Dedifferentiated amniotic fluid mesenchymal stem cell (primary cell): ENCODE data around the gene ZNF426.
"Not testable (repeated sequence)": the region's sequence is repeated elsewhere in the genome, so short reads cannot be mapped to it uniquely, and the experiment has no call there.

Experiments used
- DNase-seq: peaks from one replicate; pipeline ENCODE4 v3.0.0-alpha.2; 2016; ENCODE audit errors: extremely low spot score

ZNF426 gene

GRCh38 chr19:9538183-9539058, at the start of gene ZNF426:
Gene ZNF426, minus strand, starts transcription at chr19:9538645. Its CDS starts 2,413 bp downstream, at chr19:9536232.
- peak; percentile 94 for DNase-seq

GRCh38 chr19:9586764-9587163, 48.3 kb upstream of the ZNF426 start:
- peak; percentile 57 for DNase-seq

GRCh38 chr19:9584073-9584833, 45.8 kb upstream of the ZNF426 start, which contains the start of gene ZNF121:
Gene ZNF121, minus strand, starts transcription at chr19:9584504. Its CDS starts 16,407 bp downstream, at chr19:9568097.
- DNase-seq, result peak; percentile 83

- not testable (repeated sequence) for DNase-seq
Observed at GRCh38 chr19:9582081-9582725, 43.8 kb upstream of the ZNF426 start.

- no peak for DNase-seq
Observed at GRCh38 chr19:9580728-9581127, 42.3 kb upstream of the ZNF426 start.

- no peak for DNase-seq
Observed at GRCh38 chr19:9570255-9570654, 31.8 kb upstream of the ZNF426 start.

GRCh38 chr19:9566729-9567128, 28.3 kb upstream of the ZNF426 start:
- no peak for DNase-seq

- DNase-seq, result no peak
Observed at GRCh38 chr19:9565900-9566705, 27.7 kb upstream of the ZNF426 start.

GRCh38 chr19:9552536-9553274, 14.3 kb upstream of the ZNF426 start:
- no peak for DNase-seq

GRCh38 chr19:9547870-9548269, 9.4 kb upstream of the ZNF426 start:
- DNase-seq, result no peak

- DNase-seq, result not testable (repeated sequence)
Observed at GRCh38 chr19:9541281-9541680, 2.8 kb upstream of the ZNF426 start.

- not testable (repeated sequence) for DNase-seq
Observed at GRCh38 chr19:9539921-9540320, 1.5 kb upstream of the ZNF426 start.

GRCh38 chr19:9539201-9539600, 756 bp upstream of the ZNF426 start:
- not testable (repeated sequence) for DNase-seq

- no peak for DNase-seq
Observed at GRCh38 chr19:9535934-9536333, 2.5 kb downstream of the ZNF426 start.

GRCh38 chr19:9531933-9532332, 6.5 kb downstream of the ZNF426 start:
- DNase-seq, result no peak

- no peak for DNase-seq
Observed at GRCh38 chr19:9528757-9529336, 9.6 kb downstream of the ZNF426 start.

GRCh38 chr19:9523885-9524474, 14.5 kb downstream of the ZNF426 start:
- no peak for DNase-seq

- no peak for DNase-seq
Observed at GRCh38 chr19:9507285-9507684, 31.2 kb downstream of the ZNF426 start.

- no peak for DNase-seq
Observed at GRCh38 chr19:9500796-9501195, 37.6 kb downstream of the ZNF426 start.
